Astrocyte of the spinal cord (primary cell): ENCODE measurements around the gene ARHGAP42.
A peak's percentile ranks its signal among the peaks of the same experiment; 100 is the strongest.

Experiments
- DNase-seq: peaks from one replicate; pipeline ENCODE4 v3.0.0; 2011; ENCODE audit warnings: low read depth, low spot score
- H3K4me3 ChIP-seq: 2 replicates; pipeline ENCODE4 v1.5.1; 2011; ENCODE audit warnings: low read depth, mild to moderate bottlenecking, low read length, moderate library complexity
- CTCF ChIP-seq: IDR thresholded peaks from 2 replicates; pipeline ENCODE4 v1.5.1; 2012; ENCODE audit warnings: low read depth, mild to moderate bottlenecking, low read length, inconsistent platforms
- in situ Hi-C: cut with HindIII; loops from 2 replicates; pipeline ENCODE4 v1.10.0; 2017; ENCODE audit warnings: low sequenced_read_pairs

Gene ARHGAP42

GRCh38 chr11:100793525-100793924 lies 106.4 kb downstream of the ARHGAP42 start:
- no peak overlapping the region for H3K4me3 ChIP-seq
- no peak for DNase-seq
- in situ Hi-C loops, result no loop called here
- TF ChIP-seq CTCF, result no peak

GRCh38 chr11:100794446-100794845 lies 107.4 kb downstream of the ARHGAP42 start:
- no peak for TF ChIP-seq CTCF
- no peak overlapping the region for H3K4me3 ChIP-seq
- no peak for DNase-seq
- in situ Hi-C loops, result no loop called here

GRCh38 chr11:100799445-100799844 lies 112.4 kb downstream of the ARHGAP42 start:
- peak; percentile 33 for DNase-seq
- in situ Hi-C loops, result no loop called here
- no peak overlapping the region for H3K4me3 ChIP-seq
- TF ChIP-seq CTCF, result no peak

- no peak for TF ChIP-seq CTCF
- H3K4me3 ChIP-seq, result no peak overlapping the region
- no peak for DNase-seq
- in situ Hi-C loops, result no loop called here
These were observed 113.1 kb downstream of the ARHGAP42 start for GRCh38 chr11:100800202-100800601.

- TF ChIP-seq CTCF, result no peak
- no peak for DNase-seq
- no peak overlapping the region for H3K4me3 ChIP-seq
These were observed 114.3 kb downstream of the ARHGAP42 start for GRCh38 chr11:100801225-100801999.

GRCh38 chr11:100805506-100806199 lies 118.6 kb downstream of the ARHGAP42 start:
- DNase-seq, result peak; percentile 74
- TF ChIP-seq CTCF, result no peak
- in situ Hi-C loops, result no loop called here
- H3K4me3 ChIP-seq, result no peak overlapping the region

More at GRCh38 chr11:100801225-100801999, 114.3 kb downstream of the ARHGAP42 start:
- in situ Hi-C loops, result no loop called here
